GM19468 (cell line): ENCODE data around the gene ENTPD2.

Source experiments
- ATAC-seq: cut with Tn5 transposase; IDR thresholded peaks from one replicate; pipeline ENCODE4 v1.9.1; 2021; ENCODE audit warnings: mild to moderate bottlenecking, moderate library complexity, moderate number of reproducible peaks; ENCODE audit not compliant: unreplicated experiment; ENCODE audit errors: extremely low read depth

The ENTPD2 gene

DNA sequence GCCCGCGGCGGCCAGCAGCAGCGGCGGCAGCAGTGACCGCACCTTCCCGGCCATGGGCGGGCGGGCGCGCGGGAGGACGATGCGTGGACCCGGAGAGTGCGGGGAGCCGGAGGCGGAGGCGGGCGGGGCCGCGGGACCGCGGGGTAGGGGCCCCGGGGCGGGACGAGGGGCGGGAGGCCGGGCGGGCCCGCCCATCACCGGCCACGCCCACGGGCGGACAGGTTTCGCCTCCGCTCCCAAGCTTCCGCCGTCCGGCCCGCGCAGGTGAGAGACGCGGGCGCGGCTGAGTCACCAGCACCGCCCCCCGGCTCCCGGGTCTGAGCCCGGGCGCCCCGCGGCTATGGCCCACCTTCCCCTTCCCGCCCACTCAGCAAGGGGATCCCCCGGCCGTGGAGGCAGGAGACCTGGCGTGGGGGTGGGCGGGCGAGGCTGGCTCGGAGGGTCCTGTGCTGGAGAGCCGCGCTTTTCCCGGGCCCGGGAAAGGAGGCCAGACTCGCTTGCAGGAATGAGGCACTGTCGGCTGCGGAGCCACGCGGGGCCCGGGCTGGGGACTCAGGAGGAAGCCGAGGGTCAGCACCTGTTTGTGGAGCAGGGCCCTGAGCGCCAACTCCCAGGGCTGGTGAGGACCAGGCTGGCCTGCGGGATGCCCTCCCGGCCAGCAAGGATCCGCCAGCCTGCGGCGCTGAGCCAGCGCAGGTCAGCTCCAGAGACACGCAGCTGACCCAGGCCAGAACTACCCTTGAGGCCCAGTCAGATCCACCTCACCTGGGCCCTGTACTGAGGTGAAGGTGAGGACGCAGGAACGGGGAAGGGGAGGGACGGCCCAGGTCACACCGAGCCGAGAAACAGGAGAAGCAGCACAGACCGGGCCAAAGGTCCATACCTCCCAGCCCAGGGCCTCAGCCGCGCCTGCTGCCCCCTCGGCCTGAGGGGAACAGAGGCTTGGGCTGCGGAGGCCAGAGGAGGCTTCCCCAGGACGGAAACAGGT is at the start of gene ENTPD2:
Gene ENTPD2 (minus strand): TSS at position 118 of the 988 bp plus-strand sequence. CDS start 64 bp downstream, at position 54.
- no peak for ATAC-seq

DNA sequence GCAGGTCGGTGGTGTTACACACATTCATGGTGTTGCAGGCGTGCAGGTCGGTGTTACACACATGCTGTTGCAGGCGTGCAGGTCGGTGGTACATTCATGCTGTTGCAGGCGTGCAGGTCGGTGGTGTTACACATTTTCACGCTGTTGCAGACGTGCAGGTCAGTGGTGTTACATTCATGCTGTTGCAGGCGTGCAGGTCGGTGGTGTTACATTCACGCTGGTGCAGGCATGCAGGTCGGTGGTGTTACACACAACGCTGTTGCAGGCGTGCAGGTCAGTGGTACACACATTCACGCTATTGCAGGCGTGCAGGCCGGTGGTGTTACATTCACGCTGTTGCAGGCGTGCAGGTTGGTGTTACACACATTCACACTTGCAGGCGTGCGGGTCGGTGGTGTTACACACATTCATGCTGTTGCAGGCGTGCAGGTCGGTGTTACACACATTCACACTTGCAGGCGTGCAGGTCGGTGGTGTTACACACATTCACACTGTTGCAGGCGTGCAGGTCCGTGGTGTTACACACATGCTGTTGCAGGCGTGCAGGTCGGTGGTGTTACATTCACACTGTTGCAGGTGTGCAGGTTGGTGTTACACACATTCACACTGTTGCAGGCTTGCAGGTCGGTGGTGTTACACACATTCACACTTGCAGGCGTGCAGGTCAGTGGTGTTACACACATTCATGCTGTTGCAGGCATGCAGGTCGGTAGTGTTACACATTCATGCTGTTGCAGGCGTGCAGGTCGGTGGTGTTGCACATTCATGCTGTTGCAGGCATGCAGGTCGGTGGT is 49.5 kb upstream of the ENTPD2 start:
- ATAC-seq = no peak

DNA sequence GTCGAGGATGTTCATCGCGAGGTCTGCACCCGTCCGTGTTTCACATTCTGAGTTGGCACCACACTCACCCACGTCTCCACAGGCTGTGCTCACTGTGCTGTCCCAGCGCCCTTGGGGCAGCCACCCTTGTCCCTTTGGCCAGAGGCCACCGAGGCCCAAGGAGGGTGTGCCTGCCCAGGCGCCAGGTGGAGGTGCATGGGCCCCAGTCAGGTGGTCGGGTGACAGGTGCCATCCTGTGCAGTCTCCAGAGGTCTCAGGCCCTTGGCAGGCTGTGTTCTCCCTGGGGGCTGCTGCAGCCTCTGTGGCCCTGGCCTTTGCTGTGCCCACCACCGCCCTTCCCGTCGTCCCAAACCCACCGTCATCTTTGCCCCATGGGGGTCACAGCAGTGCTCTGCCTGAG is 45.4 kb upstream of the ENTPD2 start:
- ATAC-seq = no peak

DNA sequence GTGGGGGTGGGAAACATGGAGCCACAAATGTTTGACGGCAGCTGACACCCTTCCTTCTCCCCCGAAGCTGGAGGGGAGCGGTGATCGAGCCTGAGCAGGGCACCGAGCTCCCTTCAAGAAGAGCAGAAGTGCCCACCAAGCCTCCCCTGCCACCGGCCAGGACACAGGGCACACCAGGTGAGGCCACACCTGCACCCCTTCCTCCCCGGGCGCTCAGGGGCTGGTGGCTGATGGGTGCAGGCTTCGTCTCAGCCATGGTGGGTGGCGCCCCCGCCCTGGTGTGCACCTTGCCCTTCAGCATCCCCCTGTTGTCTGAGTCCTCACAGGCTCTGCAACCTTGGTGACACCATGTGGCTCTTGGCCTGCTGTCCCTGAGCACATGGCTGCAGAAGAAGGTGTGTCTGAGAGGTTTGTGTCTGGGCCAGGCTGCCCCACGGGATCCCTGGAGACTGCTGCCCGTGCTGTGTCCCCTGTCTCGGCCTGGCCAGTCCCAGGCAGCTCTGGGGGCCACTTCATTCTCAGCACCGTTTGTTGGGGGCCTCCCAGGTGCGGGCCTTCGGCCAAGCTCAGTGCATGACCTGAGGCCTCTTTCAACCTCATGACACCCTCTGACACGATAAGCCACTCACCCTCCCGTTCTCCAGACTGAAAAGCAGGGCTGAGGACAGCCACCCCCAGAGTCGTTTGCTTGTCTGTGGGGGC is 44.1 kb upstream of the ENTPD2 start:
- no peak for ATAC-seq

DNA sequence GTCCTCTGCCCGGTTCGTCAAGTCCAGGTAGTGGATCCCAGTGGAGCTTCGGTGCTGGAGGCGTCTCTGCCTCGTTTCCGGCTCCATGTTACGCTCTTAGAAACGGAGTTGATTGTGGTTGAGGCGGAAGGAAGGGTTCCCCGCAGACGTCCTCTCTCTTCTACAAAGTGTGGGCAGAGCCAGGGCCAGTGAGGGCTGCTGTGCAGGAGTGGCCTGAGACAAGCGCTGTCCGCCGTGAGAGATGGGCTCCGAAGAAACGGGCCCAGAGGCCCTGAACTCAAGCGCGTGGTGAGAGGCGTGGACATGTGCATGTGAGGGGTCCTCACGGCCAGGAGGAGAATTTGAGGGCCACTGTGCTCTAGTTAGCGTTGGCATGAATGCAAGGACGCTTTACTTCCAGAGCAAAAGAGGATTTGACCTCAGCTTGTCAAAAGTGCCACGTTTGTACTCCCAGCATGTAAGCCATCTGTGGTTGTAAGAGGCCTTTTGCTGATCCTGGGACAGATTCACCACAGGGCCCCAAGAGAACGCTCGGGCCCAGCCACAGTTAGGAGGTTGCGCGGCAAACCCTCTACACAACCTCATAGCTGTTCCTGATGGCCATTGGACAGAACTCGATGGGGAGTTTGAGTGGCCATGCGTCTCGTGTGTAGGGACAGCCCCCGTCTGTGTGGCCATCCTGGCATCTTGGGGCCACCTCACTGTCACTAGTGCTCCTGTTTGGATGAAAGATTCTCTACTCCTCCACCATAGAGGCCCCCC is 43.1 kb upstream of the ENTPD2 start:
- ATAC-seq = no peak

DNA sequence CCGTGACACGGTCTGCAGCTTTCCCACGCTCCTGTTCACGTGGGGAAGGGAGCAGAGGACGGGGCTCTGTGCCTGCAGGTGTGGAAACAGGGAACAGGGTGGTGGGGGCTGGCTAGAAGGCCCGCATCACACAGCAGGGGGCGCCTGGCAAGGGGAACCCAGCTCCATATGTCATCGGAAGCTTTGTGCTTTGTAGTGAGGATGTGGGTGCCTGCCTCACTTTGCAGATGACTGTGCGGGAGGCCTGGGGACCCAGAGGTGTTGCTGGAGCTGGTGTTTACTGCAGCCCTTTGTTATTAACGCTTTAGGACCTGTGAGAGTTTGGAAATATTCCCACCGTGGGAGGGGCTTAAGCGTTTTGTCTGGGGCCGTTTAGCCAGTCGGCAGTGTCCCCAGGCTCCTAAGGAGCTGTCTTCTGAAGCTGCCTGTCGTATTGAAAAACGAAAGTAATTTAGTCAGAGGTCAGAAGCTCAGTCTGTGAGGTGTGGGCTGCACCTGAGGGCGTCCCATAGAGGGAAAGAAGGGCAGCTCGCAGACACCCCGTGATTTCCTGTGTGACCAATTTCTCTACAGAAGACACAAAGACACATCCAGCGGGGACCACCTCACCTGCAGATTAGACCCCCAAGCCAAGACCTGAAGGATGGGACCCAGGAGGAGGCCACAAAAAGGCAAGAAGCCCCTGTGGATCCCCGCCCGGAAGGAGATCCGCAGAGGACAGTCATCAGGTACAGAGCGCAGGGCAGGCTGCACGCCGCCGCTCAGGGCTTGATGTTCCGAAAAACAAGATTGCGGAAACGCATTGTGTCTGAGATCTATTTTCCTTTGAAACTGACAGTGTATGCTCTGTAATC is 42.0 kb upstream of the ENTPD2 start:
- no peak for ATAC-seq

DNA sequence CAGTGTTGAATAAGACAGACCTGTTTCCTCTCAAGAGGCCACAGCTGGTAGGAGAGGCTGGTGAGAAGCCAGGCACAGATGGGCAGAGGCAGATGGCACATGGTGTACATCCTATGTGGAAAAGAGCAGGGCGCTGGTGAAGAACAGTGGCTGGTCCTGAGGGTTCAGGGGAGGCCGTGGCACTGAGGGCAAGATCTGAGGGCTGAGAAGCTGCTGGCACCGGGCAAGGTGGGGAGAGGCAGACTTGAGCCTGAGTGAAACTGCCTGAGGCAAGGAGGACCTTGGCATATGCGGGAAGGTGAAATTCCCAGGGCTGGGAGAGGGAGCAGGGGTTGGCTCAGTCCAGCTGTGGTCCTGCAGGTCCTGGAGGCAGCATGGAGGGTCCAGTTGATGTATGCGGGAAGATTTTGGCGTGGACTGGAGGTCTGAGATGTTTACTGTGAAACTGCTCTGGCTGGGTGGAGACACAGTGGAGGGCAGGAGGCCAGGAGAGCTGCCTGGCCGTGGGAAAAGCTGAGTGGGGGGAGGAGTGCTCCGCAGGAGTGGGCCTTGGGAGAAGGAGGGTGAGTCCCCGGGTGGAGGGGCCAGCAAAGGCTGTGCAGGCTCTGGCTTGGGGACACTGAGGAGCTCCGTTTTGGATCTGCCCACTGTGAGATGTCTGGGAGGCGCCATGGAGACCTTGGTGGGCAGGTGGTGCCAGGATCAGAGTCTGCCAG is 35.5 kb upstream of the ENTPD2 start:
- ATAC-seq = no peak

DNA sequence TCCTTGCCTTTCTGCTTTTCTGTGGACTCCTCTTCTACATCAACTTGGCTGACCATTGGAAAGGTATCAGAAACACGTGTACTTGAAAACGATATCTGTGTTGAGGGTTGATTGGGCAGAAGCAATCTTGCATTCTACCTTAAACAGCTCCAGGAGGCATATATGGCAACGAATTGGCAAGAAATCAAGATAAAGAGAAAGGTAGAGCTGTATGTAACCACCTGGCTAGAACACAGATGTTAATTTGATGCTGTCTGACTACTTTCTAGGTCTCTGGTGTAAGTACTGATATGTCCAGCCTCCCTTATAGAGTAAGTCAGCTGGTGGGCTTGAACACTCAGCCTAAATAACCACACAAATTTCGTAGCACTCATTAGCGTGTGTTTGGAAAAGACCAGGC is 34.3 kb upstream of the ENTPD2 start:
- no peak for ATAC-seq

DNA sequence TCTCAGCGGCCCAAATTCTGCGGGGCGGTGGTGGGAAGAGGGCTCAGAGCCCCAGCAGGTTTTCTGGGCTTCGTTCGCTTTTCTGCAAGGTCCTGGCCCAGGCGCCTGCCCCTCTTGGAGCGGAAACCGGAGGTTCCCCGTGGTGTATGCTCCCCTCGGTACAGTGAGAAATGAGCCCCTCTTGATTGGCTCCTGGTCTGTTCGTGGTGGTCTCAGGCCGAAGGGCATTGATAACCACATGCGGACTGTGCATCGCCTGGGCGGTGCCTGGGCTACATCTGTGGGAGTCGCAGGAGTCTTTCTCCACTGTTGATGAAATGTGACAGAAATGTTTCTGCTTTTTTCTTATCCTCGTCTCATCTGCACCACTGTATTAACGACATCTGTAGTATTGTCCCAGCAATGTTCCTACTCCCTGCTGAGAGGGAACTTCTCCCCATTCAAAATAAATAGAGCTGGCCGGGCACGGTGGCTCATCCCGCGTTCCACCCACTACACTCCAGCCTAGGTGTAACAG is 33.6 kb upstream of the ENTPD2 start:
- ATAC-seq = no peak

DNA sequence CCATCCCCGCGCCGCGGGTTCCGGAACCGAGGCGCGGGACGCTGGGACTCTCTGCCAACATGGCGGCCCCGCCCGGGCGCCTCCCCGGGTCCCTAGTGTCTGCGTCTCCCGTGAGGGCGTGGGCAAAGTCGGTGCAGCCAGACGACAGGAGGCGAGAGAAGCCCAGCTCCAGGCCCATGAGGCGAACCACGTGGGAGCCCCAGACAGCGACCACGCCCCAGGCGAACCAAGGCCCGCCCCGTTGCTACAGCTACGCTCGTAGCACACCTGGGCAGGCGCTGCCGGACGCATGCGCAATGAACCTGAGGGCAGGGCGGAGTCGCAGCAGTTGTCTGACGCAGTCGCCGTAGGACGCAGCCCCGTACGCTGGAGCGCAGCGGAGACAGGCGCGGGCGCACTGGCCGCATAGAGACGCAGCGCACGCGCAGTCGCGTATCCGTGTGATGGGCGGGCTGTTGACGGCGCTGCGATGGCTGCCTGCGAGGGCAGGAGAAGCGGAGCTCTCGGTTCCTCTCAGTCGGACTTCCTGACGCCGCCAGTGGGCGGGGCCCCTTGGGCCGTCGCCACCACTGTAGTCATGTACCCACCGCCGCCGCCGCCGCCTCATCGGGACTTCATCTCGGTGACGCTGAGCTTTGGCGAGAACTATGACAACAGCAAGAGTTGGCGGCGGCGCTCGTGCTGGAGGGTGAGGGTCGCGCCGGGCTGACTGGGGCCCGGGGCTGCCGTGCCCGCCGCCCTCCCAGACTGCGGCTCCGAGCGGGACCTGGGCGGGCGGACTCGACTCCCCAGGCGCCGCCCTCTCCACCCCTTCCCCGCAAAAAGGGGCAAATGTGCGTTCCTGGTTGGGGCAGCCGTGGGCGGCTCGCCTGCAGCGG is 32.9 kb upstream of the ENTPD2 start, which contains the start of gene MAN1B1:
Gene MAN1B1 (plus strand): TSS at position 455 of the 878 bp plus-strand sequence. CDS start 15 bp downstream, at position 470.
- ATAC-seq = peak; percentile 86

DNA sequence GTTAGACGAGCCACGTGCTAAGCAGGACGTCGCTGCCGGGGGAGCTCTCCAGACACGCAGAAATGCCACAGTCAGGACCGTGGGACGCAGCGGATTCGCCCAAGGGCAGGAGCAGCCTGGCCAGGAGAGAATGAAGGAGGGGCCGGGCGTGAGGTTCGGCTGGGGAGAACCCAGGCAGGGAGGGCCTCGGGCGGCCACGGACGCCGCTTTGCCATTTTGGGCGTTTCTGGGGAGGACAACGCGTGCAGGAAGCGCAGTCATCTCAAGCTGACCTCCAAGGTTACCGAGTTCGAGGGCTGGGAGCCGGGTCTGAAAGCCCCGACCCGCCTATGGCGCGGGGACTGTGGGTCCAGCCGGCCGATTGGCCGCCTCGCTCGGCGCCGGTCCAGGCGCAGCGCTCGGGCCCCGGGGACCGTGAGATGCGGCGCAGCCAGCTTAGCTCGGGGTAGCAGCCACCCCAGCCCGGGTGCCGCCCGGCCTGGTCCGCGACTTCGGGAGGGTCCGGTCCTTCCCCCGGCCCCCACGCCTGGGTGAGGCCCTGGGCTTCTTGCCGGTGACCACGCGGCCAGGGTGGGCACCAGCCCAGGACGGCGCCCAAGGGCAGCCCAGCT is 32.2 kb upstream of the ENTPD2 start:
- ATAC-seq = no peak

DNA sequence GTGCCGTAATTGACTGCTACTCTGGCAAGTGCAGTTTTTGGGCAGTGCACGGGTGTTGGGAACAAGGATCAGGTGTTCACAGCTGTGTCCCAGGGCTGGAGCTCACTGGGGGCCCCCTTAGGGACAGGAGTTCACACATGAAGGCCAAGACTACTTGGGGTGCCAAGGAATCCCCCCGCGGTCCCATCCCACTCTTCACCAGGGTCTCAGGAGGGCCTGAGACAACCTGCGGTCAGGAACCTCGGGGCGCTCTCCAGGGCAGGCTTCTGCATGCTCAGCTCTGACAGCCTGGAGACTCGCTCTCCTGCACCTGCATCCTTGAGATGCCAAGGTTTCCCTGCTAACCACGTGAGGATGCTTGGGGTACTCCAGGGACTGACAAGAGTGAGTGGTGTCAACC is 30.7 kb upstream of the ENTPD2 start:
- no peak for ATAC-seq

DNA sequence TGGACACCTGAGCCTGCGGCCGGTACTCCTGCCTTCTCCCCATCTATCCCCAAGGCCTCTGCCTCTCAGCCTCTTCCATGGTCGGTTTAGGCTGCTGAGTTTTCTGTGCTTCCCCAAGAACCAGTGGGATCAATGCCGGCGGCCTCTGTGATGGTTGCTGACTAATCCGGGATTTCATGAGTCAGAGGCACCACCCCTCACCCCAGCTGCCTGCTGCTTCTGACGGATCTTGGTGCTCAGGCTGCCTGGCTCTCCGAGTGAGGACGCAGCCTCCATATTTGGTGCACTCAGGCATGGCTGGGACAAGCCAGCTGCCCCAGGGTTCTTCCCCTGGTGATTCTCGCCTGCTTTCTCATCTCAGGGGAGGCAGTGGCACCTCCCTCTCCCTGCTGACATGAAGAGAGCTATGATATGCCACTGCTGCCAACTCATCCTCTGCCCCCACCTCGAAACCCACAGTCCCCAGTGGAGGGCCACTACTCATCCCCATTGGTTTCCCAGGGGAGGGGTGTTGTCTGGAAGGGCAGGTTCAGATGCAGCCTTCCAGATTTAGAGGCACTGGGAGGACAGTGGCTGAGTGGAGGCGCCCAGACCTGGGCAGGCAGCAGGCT is 29.6 kb upstream of the ENTPD2 start:
- ATAC-seq = no peak

DNA sequence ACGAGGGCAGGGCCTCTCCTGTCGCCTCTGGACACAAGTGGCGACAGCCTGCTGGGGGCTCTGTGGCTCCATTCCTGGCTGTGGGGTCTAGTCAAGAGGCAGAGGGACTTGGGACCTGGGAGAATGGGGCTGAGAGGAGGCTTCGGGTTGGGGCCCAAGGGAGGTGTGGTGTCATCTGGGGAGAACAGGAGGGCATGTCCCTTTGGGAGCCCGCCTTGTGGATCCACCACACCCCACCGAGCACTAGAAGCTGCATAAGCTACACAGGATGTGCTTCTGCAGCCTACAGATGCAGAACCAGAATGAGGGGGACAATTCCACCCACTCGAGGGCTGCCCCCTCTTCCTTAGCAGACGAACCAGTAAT is 29.0 kb upstream of the ENTPD2 start:
- ATAC-seq = no peak

DNA sequence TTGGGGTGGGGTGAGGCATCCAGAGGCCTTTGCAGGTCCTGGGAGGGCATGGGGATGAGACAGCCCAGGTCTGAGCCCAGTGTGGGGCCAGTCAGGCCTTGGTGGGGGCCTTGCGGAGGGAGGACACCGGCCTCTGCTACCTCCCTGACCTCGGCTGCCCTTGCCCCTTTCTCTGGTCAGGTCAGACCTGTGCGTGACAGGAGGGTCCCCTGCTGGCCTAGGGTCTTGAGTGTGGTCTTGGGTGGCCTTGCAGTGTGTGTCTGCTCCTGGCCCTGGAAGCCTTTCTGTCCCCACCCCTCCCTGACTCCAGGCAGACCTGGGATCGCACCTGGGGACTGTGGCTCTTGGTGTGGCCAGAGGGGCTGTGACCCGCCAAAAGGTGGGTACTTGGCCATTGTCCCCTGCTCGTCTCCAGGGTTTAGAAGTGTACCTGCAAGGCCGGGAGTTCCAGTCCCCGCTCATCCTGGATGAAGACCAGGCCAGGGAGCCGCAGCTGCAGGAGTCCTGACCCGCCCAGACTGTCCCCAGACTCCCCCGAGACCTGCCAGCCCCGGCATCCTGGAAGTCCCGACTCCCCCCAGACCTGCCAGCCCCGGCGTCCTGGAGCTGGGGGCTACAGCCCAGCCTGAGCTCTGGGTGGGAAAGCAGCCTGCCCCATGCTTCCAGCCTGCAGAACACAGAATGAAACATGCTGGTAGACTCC is 28.5 kb upstream of the ENTPD2 start:
- ATAC-seq = no peak
